ENCODE measurements around the gene ADD1.
"Not testable (repeated sequence)": the region's sequence is repeated elsewhere in the genome, so short reads cannot be mapped to it uniquely, and the experiment has no call there.

ADD1 gene

DNA sequence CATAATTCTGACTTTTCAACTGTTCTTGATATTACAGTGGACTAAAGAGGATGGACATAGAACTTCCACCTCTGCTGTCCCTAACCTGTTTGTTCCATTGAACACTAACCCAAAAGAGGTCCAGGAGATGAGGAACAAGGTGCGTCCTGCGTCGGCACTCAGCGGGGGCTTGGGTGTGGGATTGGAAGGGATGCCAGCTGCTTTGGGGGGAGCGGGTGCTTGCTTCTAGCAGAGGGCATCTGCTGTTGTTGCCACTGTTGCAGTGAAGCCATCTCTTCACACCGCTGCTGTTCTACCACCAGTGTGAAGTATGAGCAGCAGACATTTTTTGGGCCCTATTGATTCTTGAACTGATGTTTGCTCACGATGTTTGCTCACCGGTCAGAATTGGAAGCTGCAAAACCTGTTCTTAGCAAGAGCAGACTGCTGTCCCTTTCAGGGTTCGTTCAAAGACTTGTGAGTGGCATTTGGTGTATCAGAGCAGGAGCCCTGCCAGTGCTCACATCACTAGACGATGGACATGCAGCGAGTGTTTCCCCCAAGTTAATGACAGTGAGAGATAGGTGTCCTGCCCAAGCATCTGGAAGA is 64.2 kb downstream of the ADD1 start:
- Histone ChIP-seq H3K27me3 (ENCODE audit: insufficient read depth, low read length) (no peaks in the 10 kb centered on the region), H3K27ac (ENCODE audit: low read depth, low read length) (no peak overlapping the region), H3K36me3 (ENCODE audit: insufficient read depth, low read length) (peaks cover 95% of the 10 kb centered on the region), H3K4me1 (ENCODE audit: insufficient read depth, low read length) (no peaks in the 10 kb centered on the region), H3K9me3 (ENCODE audit: insufficient read depth, low read depth, low read length) (no peaks in the 10 kb centered on the region), H3K4me3 (ENCODE audit: low read length) (no peak overlapping the region), H3K9ac (ENCODE audit: low read depth, low read length) (no peak overlapping the region)
- 96% methylated on average over 11 of the region's 11 CpGs for WGBS

DNA sequence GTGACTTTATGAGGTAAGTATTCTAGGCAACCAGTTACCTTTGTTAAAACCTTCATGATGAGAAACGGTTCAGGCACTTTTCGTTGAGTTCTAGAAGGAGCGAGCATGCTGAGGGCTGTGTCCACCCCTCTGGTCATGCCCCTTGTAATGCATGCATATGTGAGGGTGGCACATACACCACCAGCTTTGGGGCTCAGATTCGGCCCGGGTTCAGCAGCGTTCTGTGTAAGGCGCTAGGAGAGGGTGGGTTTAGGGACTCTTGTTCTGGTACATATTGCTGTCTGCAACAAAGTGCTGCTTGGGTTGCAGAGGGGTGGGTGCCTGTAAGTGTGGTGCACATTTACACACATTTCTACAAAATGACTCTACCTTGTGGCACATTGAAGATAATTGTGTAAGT is 65.0 kb downstream of the ADD1 start:
- Histone ChIP-seq H3K36me3 (ENCODE audit: insufficient read depth, low read length) (peaks cover 96% of the 10 kb centered on the region), H3K4me1 (ENCODE audit: insufficient read depth, low read length) (no peaks in the 10 kb centered on the region), H3K4me3 (ENCODE audit: low read length) (no peak overlapping the region), H3K9me3 (ENCODE audit: insufficient read depth, low read depth, low read length) (no peaks in the 10 kb centered on the region), H3K9ac (ENCODE audit: low read depth, low read length) (no peak overlapping the region), H3K27me3 (ENCODE audit: insufficient read depth, low read length) (no peaks in the 10 kb centered on the region), H3K27ac (ENCODE audit: low read depth, low read length) (no peak overlapping the region)
- 94% methylated on average over 7 of the region's 7 CpGs for WGBS

DNA sequence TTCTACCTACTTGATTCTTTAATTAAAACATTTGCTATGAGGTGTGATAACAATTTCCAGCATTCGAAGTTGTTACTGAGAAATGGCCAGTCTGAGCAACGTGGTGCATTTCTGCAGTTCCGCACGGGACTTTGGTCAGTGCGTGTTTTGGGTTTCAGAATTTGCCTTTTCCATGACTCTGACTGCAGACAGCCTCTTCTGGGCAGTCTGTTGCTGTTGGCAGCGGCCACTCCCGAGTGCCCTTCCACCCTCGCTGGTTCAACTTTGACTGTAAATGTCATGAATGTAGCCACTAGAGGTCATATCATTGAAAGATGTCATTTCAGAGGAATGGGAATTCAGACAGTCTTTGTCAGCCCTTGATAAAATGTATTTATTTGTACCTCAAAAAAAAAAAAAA is 65.9 kb downstream of the ADD1 start:
- WGBS: 93% methylated on average over 8 of the region's 8 CpGs
- peaks cover 92% of the 10 kb centered on the region for H3K36me3 ChIP-seq (ENCODE audit: insufficient read depth, low read length)

DNA sequence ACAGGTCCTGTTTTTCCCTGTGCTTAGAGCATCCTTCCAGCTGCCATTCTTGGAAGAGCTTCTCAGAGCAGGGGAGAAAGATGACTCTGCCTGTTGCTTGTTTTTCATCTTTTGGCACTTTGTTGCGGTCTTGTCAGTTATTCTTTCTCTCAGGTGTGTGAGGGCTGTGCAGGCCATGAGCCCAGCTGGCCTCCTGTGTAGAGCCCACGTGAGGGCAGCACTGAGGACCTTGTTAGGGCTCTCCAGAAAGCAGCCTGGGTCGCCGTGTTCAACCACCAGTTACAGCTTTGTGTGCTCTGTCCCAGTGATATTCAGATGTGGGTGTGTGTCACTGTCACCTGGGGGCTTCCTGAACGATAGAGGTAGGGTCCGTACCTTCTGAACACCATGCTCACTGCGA is 66.8 kb downstream of the ADD1 start:
- no peak overlapping the region for H3K27ac ChIP-seq (ENCODE audit: low read depth, low read length)
- 84% methylated on average over 7 of the region's 7 CpGs for WGBS
- H3K36me3 ChIP-seq (ENCODE audit: insufficient read depth, low read length): peaks cover 90% of the 10 kb centered on the region

More for the DNA sequence above, 65.9 kb downstream of the ADD1 start:
- Histone ChIP-seq H3K27ac (ENCODE audit: low read depth, low read length) (no peak overlapping the region), H3K9ac (ENCODE audit: low read depth, low read length) (no peak overlapping the region), H3K27me3 (ENCODE audit: insufficient read depth, low read length) (no peaks in the 10 kb centered on the region), H3K4me1 (ENCODE audit: insufficient read depth, low read length) (no peaks in the 10 kb centered on the region), H3K9me3 (ENCODE audit: insufficient read depth, low read depth, low read length) (no peaks in the 10 kb centered on the region), H3K4me3 (ENCODE audit: low read length) (no peak overlapping the region)

DNA sequence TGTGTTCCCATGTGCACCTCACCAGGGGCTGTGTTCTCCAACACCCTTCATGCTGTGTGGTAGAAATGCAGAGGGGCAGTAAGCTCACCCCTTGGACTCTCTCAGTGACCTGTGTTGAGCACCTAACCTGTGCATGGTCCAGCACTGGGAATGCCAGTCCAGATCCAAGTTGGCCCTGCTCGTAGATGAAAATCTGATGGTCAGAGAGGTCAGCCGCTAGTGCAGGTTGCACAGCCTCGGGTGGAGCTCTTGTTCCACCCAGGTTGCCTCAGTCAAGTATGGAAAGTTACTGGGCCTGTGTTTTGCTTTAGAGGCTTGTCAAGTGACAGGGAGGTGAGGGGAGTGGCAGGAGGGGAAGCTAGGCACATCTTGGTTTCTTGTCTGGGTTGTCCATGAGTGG is 68.2 kb downstream of the ADD1 start:
- WGBS: 92% methylated on average over 3 of the region's 3 CpGs
- no peak overlapping the region for H3K9ac ChIP-seq (ENCODE audit: low read depth, low read length)
- no peak overlapping the region for H3K27ac ChIP-seq (ENCODE audit: low read depth, low read length)
- no peaks in the 10 kb centered on the region for H3K9me3 ChIP-seq (ENCODE audit: insufficient read depth, low read depth, low read length)
- H3K4me1 ChIP-seq (ENCODE audit: insufficient read depth, low read length): no peaks in the 10 kb centered on the region
- H3K4me3 ChIP-seq (ENCODE audit: low read length): no peak overlapping the region
- no peaks in the 10 kb centered on the region for H3K27me3 ChIP-seq (ENCODE audit: insufficient read depth, low read length)
- peaks cover 88% of the 10 kb centered on the region for H3K36me3 ChIP-seq (ENCODE audit: insufficient read depth, low read length)

More for the DNA sequence above, 66.8 kb downstream of the ADD1 start:
- no peaks in the 10 kb centered on the region for H3K4me1 ChIP-seq (ENCODE audit: insufficient read depth, low read length)
- no peaks in the 10 kb centered on the region for H3K9me3 ChIP-seq (ENCODE audit: insufficient read depth, low read depth, low read length)
- H3K9ac ChIP-seq (ENCODE audit: low read depth, low read length): no peak overlapping the region
- H3K4me3 ChIP-seq (ENCODE audit: low read length): no peak overlapping the region
- H3K27me3 ChIP-seq (ENCODE audit: insufficient read depth, low read length): no peaks in the 10 kb centered on the region

DNA sequence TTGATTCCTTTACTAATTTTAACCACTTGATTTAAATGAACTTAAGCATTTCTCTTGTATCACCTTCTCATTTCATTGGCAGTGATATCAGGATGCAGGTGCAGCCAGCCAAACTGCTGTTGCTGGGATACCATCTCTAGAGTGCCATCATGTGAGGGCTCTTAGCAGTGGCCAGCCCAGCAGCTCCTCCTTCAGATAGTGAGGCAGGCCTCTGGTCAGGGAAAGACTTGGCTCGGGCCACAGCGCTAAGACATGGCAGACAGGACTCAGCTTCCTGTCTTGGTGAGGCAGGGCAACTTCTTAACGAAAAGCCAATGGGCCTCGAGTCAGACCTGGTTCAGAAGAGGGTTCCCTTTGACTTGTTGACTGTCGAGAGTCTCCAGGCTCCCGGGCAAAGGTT is 69.5 kb downstream of the ADD1 start:
- 96% methylated on average over 6 of the region's 6 CpGs for WGBS
- Histone ChIP-seq H3K9me3 (ENCODE audit: insufficient read depth, low read depth, low read length) (no peaks in the 10 kb centered on the region), H3K36me3 (ENCODE audit: insufficient read depth, low read length) (peaks cover 82% of the 10 kb centered on the region), H3K9ac (ENCODE audit: low read depth, low read length) (no peak overlapping the region), H3K4me3 (ENCODE audit: low read length) (no peak overlapping the region), H3K27me3 (ENCODE audit: insufficient read depth, low read length) (no peaks in the 10 kb centered on the region), H3K4me1 (ENCODE audit: insufficient read depth, low read length) (no peaks in the 10 kb centered on the region), H3K27ac (ENCODE audit: low read depth, low read length) (no peak overlapping the region)

DNA sequence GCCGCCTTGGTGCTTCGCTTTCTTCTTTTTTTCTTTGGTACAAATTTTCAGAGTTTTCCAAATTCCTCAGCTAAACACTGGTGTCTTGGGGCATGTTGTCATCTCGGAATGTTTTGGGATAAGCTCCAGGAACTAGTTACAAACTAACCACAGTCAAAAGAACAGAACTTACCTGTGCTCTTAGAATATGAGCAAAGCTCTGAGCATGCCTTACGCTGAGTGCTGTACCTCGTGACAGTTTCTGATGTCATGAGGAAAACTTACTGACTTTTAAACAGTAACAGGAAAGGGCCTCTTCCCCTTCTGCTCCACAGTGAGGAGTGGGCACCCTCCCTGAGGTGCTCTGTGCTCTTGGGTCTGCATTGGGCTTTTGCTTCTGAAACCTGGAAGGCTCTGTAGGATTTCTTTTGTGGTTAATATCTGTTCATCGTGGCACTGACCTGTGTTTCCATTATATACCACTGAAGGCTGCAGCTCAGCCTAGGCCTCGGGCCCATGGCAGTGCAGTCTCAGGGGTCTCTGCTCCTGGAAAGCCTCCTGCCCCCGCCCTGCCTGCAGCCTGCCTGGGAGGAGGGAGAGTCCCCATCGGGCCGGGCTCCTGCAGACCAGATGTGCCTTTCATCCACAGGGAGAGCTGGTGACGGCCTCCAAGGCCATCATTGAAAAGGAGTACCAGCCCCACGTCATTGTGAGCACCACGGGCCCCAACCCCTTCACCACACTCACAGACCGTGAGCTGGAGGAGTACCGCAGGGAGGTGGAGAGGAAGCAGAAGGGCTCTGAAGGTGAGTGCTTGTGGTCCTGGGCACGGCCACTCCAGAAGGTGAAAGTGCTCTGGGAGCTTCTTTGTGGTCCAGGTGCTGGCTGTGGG is 70.8 kb downstream of the ADD1 start:
- Histone ChIP-seq H3K27me3 (ENCODE audit: insufficient read depth, low read length) (no peaks in the 10 kb centered on the region), H3K9me3 (ENCODE audit: insufficient read depth, low read depth, low read length) (no peaks in the 10 kb centered on the region), H3K27ac (ENCODE audit: low read depth, low read length) (no peak overlapping the region), H3K4me1 (ENCODE audit: insufficient read depth, low read length) (no peaks in the 10 kb centered on the region), H3K4me3 (ENCODE audit: low read length) (no peak overlapping the region), H3K9ac (ENCODE audit: low read depth, low read length) (no peak overlapping the region), H3K36me3 (ENCODE audit: insufficient read depth, low read length) (peaks cover 70% of the 10 kb centered on the region)
- WGBS: 93% methylated on average over 16 of the region's 16 CpGs

DNA sequence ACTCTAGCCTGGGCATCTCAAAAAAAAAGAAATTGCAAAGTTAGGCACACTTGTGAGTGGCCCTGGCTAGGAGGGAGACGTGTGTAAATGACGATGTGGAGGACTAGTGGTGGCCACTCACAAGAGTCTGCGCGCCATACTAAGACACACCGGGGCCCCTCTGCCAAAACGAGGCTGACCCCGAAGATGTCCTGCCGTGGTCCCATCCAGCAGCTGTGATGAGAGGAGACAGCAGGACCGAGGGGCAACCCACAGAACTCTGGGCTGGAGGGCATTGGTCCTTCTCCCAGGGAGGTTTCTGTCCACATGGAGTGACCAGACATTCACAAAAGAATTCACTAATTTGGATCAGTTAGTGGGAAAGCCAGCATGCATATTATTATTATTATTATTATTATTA is 72.1 kb downstream of the ADD1 start:
- Histone ChIP-seq H3K9me3 (ENCODE audit: insufficient read depth, low read depth, low read length) (no peaks in the 10 kb centered on the region), H3K9ac (ENCODE audit: low read depth, low read length) (no peak overlapping the region), H3K4me3 (ENCODE audit: low read length) (no peak overlapping the region), H3K27ac (ENCODE audit: low read depth, low read length) (no peak overlapping the region), H3K36me3 (ENCODE audit: insufficient read depth, low read length) (peaks cover 57% of the 10 kb centered on the region), H3K27me3 (ENCODE audit: insufficient read depth, low read length) (no peaks in the 10 kb centered on the region), H3K4me1 (ENCODE audit: insufficient read depth, low read length) (no peaks in the 10 kb centered on the region)
- 84% methylated on average over 9 of the region's 9 CpGs for WGBS

DNA sequence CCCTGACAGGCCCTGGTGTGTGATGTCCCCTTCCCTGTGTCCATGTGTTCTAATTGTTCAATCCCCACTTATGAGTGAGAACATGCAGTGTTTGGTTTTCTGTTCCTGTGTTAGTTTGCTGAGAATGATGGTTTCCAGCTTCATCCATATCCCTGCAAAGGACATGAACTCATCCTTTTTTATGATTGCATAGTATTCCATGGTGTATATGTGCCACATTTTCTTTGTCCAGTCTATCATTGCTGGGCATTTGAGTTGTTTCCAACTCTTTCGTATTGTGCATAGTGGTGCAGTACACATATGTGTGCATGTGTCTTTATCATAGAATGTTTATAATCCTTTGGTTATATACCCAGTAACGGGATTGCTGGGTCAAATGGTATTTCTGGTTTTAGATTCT is 73.1 kb downstream of the ADD1 start:
- 100% methylated on average over 2 of the region's 2 CpGs for WGBS
- not testable (repeated sequence) for H3K4me3 ChIP-seq (ENCODE audit: low read length); H3K27ac ChIP-seq (ENCODE audit: low read depth, low read length); H3K9ac ChIP-seq (ENCODE audit: low read depth, low read length); H3K27me3 ChIP-seq (ENCODE audit: insufficient read depth, low read length); H3K9me3 ChIP-seq (ENCODE audit: insufficient read depth, low read depth, low read length); H3K4me1 ChIP-seq (ENCODE audit: insufficient read depth, low read length)
- H3K36me3 ChIP-seq (ENCODE audit: insufficient read depth, low read length): peaks cover 51% of the 10 kb centered on the region

DNA sequence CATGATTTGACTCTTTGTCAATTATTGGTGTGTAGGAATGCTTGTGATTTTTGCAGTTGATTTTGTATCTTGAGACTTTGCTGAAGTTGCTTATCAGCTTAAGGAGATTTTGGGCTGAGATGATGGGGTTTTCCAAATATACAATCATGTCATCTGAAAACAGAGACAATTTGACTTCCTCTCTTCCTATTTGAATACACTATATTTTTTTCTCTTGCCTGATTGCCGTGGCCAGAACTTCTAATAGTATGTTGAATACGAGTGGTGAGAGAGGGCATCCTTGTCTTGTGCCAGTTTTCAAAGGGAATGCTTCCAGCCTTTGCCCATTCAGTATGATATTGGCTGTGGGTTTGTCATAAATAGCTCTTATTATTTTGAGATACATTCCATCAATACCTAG is 74.7 kb downstream of the ADD1 start:
- H3K4me1 ChIP-seq (ENCODE audit: insufficient read depth, low read length): peaks cover 16% of the 10 kb centered on the region
- H3K9me3 ChIP-seq (ENCODE audit: insufficient read depth, low read depth, low read length); H3K27me3 ChIP-seq (ENCODE audit: insufficient read depth, low read length); H3K27ac ChIP-seq (ENCODE audit: low read depth, low read length); H3K4me3 ChIP-seq (ENCODE audit: low read length); H3K9ac ChIP-seq (ENCODE audit: low read depth, low read length): not testable (repeated sequence)
- H3K36me3 ChIP-seq (ENCODE audit: insufficient read depth, low read length): peaks cover 48% of the 10 kb centered on the region
- no CpG with 5 or more reads among the region's 2 CpGs for WGBS

DNA sequence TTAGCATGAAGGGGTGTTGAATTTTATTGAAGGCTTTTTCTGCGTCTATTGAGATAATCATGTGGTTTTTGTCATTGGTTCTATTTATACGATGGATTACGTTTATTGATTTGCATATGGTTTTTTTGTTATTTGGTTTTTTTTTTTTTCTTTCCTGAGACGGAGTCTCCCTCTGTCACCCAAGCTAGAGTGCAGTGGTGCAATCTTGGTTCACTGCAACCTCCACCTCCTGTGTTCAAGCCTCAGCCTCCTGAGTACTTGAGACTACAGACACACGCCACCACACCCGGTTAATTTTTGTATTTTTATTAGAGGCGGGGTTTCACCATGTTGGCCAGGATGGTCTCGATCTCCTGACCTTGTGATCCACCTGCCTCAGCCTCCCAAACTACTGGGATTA is 75.1 kb downstream of the ADD1 start:
- H3K27me3 ChIP-seq (ENCODE audit: insufficient read depth, low read length); H3K9me3 ChIP-seq (ENCODE audit: insufficient read depth, low read depth, low read length); H3K9ac ChIP-seq (ENCODE audit: low read depth, low read length); H3K27ac ChIP-seq (ENCODE audit: low read depth, low read length); H3K4me3 ChIP-seq (ENCODE audit: low read length): not testable (repeated sequence)
- WGBS: 96% methylated on average over 8 of the region's 8 CpGs
- Histone ChIP-seq H3K36me3 (ENCODE audit: insufficient read depth, low read length) (peaks cover 47% of the 10 kb centered on the region), H3K4me1 (ENCODE audit: insufficient read depth, low read length) (peaks cover 20% of the 10 kb centered on the region)

Measured in HUES64 (cell line).